ENCODE data around the gene RBFOX1.

RBFOX1 gene

GRCh38 chr16:7716660-7717550 lies 384.3 kb downstream of the RBFOX1 start:
- DNase-seq, result no peak

- DNase-seq, result no peak
Measured at GRCh38 chr16:7722761-7723160, 390.1 kb downstream of the RBFOX1 start.

- DNase-seq, result no peak
Measured at GRCh38 chr16:7731141-7731540, 398.5 kb downstream of the RBFOX1 start.

GRCh38 chr16:7736138-7736665 lies 403.6 kb downstream of the RBFOX1 start:
- no peak for DNase-seq

- DNase-seq, result no peak
Measured at GRCh38 chr16:7742626-7743025, 410.0 kb downstream of the RBFOX1 start.

GRCh38 chr16:7744546-7745264 lies 412.1 kb downstream of the RBFOX1 start:
- DNase-seq, result no peak

- DNase-seq, result no peak
Measured at GRCh38 chr16:7745276-7745675, 412.6 kb downstream of the RBFOX1 start.

- DNase-seq, result no peak
Measured at GRCh38 chr16:7746941-7747340, 414.3 kb downstream of the RBFOX1 start.

GRCh38 chr16:7748522-7748921 lies 415.9 kb downstream of the RBFOX1 start:
- no peak for DNase-seq

- no peak for DNase-seq
Measured at GRCh38 chr16:7755347-7755882, 422.8 kb downstream of the RBFOX1 start.

Measured in activated CD4-positive, alpha-beta T cell treated with anti-CD3 and anti-CD28 coated beads, Interleukin-2, amount 50 U/mL, for 1 hour (primary cell).